ENCODE results near the gene PFKFB2.
A peak's percentile ranks its signal among the peaks of the same experiment; 100 is the strongest.

The PFKFB2 gene

GRCh38 chr1:207088701-207089626 lies 35.9 kb downstream of the PFKFB2 start, which contains the start of gene C4BPB:
C4BPB (plus strand) TSS chr1:207088860; CDS start chr1:207089532, 672 bp downstream.
- DNase-seq (ENCODE audit: low read depth) = no peak

DNA sequence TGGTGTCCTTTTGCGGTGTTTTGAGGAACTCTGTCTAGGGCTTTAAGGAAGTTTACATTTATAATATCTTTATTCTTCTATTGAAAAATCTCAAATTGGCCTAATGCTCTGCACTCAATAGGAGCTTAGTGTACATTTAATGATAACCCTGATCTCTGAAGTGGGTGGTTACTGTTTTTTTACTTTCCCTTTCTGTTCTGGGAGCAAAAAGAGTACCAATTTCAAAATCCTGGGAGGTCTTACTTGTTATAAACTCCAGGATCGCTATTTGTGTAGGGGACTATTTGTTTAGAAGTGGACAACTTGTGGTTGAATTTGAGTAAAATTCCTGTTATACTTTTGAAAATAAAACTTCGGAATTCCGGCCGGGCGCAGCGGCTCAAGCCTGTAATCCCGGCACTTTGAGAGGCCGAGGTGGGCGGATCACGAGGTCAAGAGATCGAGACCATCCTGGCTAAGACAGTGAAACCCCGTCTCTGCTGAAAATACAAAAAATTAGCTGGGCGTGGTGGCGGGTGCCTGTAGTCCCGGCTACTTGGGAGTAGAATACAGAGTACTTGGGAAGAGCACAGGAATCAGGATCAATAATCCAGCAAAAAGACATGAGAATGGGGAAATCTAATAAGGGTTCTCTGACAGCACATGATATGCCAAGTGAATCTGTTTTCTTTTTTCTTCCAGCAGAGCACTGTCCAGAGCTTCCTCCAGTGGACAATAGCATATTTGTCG lies 36.7 kb downstream of the PFKFB2 start:
- DNase-seq (ENCODE audit: low read depth) = no peak
- no peak overlapping the region for H3K4me3 ChIP-seq (ENCODE audit: low read depth, low read length)
- TF ChIP-seq, protein P1, sequence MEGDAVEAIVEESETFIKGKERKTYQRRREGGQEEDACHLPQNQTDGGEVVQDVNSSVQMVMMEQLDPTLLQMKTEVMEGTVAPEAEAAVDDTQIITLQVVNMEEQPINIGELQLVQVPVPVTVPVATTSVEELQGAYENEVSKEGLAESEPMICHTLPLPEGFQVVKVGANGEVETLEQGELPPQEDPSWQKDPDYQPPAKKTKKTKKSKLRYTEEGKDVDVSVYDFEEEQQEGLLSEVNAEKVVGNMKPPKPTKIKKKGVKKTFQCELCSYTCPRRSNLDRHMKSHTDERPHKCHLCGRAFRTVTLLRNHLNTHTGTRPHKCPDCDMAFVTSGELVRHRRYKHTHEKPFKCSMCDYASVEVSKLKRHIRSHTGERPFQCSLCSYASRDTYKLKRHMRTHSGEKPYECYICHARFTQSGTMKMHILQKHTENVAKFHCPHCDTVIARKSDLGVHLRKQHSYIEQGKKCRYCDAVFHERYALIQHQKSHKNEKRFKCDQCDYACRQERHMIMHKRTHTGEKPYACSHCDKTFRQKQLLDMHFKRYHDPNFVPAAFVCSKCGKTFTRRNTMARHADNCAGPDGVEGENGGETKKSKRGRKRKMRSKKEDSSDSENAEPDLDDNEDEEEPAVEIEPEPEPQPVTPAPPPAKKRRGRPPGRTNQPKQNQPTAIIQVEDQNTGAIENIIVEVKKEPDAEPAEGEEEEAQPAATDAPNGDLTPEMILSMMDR (IDR thresholded peaks at IDR 0.05; ENCODE audit: low read depth, low read length, missing control alignments) = no peak

More at GRCh38 chr1:207088701-207089626, 35.9 kb downstream of the PFKFB2 start, which contains the start of gene C4BPB:
- TF ChIP-seq, protein P1 (IDR thresholded peaks at IDR 0.05; ENCODE audit: low read depth, low read length, missing control alignments) = no peak
- no peak within 1 kb of the TSS for H3K4me3 ChIP-seq (ENCODE audit: low read depth, low read length)

- no peak overlapping the region for H3K4me3 ChIP-seq (ENCODE audit: low read depth, low read length)
- no peak for DNase-seq (ENCODE audit: low read depth)
- TF ChIP-seq, protein P1 (IDR thresholded peaks at IDR 0.05; ENCODE audit: low read depth, low read length, missing control alignments) = no peak
Observed at GRCh38 chr1:207091200-207091908, 38.3 kb downstream of the PFKFB2 start.

DNA sequence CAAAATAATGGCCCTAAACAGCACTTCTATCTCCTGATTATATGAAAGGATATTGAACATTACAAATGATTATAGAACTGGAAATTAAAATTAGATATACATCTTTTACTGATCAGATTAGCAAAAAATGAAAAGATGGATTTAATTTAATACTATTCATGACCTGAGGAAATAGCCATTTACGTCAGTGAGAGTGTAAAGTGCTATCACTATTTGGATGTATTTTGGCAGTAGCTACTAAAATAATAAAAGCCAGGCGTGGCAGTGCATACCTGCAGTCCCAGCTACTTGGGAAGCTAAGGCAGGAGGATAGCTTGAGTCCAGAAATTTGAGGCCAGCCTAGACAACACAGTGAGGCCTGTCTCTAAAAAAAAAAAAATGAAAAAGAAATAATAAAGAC lies 40.9 kb downstream of the PFKFB2 start:
- TF ChIP-seq, protein P1 (IDR thresholded peaks at IDR 0.05; ENCODE audit: low read depth, low read length, missing control alignments) = no peak
- DNase-seq (ENCODE audit: low read depth) = no peak
- no peak overlapping the region for H3K4me3 ChIP-seq (ENCODE audit: low read depth, low read length)

GRCh38 chr1:207097871-207098324 lies 44.8 kb downstream of the PFKFB2 start:
- TF ChIP-seq, protein P1 (IDR thresholded peaks at IDR 0.05; ENCODE audit: low read depth, low read length, missing control alignments) = no peak
- no peak overlapping the region for H3K4me3 ChIP-seq (ENCODE audit: low read depth, low read length)
- peak; percentile 44 for DNase-seq (ENCODE audit: low read depth)

- DNase-seq (ENCODE audit: low read depth) = no peak
- TF ChIP-seq, protein P1 (IDR thresholded peaks at IDR 0.05; ENCODE audit: low read depth, low read length, missing control alignments) = no peak
- H3K4me3 ChIP-seq (ENCODE audit: low read depth, low read length) = no peak overlapping the region
Observed at GRCh38 chr1:207101720-207102119, 48.6 kb downstream of the PFKFB2 start.
